Cortex of kidney (tissue), 1 donor: ENCODE results near the gene AKAP7.

ENCODE experiments used
- DNase-seq: peaks from one replicate; lab custom pipeline; 2025; lab: John Stamatoyannopoulos, UW

Gene AKAP7

DNA sequence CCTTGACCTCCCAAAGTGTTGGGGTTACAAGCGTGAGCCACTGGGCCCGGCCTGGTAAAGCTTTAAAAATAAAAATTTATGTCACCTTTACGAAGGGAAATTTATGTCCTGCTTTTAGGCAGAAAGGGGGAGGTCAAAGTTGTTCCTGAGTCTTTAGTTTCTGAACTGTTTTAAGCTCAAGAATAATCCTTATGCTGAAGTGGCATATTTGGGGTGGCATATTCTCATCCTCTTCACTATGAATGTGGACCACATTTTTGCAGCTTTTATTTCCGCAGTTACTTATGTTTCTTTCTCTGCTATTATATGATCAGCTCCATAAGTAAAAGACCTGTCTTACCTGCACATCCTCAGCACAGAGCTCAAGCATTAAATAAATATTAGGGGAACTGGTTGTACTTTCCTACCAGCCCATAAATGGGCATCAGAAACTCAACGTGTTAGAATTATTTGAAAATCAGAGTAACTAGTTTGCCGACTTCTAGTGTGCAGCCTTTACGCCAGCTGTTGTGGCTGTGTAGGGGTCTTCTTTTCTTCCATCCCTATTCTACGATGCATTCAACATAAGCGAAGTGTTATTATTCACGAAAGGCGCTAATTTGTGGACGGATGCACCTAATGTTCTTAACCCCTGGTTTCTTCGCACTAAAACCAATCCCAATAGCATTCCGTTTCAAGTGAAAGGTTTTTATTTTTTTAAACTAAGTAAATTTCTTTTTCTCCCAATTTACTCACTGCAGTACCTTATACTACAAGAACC, 867 bp upstream of the AKAP7 start:
- no peak for DNase-seq

DNA sequence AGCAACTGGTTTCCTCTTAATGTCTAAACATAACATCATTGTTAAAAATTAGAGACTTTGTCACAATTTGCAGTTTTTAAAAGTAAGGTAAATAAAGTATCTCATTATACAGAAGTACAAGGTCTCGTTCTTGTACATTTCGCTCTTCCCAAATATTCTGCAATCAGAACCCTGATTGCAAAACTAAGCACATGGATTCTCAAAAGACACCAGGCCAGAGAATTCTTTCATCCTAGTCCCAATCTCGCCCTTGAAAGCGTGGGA, 355 bp upstream of the AKAP7 start:
- no peak for DNase-seq

DNA sequence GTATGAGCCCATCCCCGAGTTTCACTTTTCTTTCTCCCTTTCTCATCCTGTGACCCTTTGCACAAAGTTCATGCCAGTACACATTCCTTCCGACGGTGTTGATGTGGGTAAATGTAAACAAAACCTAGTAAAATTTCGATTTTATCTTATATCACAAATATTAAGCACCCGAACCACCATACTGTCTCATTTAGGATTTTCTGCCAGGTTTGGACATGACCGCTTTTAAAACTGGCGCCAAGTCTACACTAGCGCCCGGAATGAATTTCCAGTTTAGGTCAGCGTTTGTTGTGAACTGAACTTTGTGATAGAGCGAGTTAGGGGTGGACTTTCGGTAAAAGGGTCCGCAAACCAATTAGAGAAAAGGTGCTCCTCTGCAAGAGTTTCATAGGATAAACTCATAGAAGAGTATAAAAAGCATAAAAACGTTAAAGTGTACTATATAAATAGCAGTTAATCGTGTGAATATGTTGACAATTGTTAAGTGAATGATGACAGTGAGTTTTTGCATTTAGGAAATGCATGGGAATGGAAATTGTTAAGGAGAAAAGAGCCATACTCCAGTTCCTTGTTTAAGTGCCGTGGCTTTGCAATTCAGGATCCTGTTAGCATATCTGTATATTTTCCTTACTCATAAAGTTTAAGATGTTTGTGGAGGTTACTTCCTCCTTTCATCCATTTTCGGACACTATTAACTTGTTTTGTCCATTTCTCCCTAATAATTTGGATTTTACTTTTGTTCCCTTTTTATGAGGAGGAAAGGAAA, 937 bp downstream of the AKAP7 start:
- DNase-seq: no peak

DNA sequence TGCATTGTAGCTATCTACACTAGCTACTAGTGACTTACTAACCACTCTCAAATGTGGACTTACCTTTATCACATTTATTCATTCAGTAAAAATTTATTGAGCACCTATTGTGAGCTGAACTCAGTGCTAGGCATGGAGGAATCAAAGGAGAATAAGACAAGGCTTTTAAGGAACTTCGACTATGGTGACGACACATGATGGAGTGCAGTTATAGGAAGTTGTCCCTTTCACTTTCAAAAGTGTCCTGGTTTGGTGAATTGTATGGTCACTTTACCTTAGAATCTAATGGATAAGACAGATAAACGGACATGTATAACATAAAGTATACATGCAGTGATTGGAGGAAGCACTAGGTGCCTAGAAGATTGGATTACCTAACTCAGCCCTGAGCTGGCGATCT, 4.3 kb downstream of the AKAP7 start:
- DNase-seq: no peak

DNA sequence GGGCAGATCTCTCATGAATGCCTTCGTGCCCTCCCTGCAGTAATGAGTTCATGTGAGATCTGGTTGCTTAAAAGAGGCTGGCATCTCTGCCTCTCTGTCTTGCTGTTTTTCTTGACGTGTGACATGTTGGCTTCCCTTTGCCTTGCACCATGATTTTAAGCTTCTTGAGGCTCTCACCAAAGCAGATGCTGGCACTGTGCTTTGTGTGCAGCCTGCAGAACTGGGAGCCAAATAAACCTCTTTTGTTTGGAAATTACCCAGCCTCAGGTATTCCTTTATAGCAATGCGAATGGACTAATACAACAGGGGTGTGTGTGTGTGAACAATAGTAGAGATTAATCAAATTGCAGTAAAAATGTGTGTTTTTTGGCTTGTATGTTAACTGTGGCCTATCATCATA, 8.1 kb downstream of the AKAP7 start:
- DNase-seq: no peak

DNA sequence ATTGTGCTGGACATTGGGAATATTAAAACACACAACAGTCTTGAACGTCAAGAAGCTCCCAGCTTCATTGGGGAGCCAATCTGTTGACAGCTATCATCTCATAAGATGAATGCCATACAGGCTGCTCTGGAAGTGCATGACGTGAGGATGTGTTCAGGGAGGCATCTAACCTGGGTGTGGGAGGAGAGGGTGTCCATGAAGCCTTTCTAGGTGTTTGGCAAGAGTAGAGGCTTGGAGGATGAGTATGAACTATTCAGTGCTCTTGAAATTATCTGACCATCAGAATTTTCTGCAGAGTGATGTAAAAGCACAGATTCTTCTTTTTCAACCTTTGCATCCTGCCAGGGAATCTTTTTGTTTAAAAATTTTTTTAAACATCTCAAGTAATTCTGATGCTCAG, 11.6 kb downstream of the AKAP7 start:
- no peak for DNase-seq

DNA sequence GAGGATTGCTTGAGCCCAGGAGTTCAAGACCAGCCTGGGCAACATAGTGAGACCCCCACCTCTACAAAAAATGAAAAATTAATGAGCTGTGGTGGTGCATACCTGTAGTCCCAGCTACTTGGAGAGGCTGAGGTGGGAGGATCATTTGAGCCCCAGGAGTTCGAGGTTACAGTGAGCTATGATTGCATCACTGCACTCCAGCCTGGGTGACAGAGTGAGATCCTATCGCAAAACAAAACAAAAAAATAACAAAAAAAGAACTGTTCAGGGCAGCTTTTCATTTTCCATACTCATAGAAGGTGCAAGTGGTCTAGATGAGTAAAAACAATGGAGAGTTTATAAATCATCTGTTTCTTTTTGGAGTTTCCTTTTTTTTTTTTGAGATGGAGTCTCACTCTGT, 21.1 kb downstream of the AKAP7 start:
- no peak for DNase-seq

DNA sequence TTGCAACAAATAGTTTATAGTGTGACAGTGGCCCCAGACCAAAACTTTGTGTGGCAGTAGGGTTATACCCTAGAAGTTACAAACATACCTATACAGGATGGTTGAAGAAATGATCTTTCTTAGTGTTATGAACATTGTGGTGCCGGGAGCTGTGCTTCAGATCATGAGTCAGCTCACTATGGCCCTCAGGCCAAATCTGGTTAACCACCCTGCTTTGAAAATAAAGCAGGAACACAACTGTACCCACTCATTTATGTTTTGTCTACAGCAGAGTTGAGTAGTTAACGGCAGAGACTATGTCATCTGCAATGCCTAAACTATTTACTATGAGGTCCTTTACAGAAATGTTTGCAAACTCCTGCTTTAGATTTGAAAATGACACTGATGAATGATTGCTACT, 24.3 kb downstream of the AKAP7 start:
- no peak for DNase-seq

DNA sequence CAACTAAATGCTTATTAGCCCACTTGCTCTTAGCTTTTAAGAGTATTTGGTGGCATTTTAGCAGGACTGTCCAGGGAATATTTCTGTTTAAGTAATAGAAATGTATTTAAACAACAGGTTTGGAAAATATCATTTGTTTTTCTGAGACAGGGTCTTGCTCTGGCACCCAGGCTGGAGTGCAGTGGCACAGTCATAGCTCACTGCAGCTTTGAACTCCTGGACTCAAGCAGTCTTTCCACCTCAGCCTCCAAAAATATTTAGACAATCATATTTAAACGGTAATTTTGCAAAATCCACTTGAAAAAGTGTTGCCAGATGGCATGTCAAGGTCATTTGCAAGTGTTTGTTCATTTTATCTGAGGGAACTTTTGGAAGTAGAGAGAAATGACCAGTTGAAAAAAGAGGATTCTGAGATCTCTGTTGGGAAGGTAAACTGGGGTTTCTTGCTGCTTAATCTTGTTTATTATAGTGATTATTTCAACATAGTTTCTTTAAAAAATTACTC, 25.0 kb downstream of the AKAP7 start:
- DNase-seq: no peak

DNA sequence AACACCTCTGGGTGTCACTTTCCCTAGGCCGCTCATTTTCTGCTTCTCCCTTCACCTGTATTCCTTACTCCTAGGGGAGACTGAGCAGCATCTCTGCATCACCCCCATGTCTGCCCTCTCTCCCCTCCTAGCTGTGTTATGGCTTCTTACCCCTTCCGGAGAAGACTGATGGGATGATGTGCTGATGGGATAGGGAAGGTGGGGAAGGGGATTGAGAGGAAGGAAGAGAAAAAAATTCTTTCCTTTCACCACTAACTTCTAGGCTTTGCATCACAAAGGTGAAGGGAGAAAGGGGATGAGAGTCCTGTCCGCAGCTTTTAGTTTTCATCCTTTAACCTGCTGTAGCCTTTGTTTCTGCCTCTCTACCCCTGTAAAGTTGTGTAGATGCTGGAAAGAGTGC, 26.7 kb downstream of the AKAP7 start:
- no peak for DNase-seq

DNA sequence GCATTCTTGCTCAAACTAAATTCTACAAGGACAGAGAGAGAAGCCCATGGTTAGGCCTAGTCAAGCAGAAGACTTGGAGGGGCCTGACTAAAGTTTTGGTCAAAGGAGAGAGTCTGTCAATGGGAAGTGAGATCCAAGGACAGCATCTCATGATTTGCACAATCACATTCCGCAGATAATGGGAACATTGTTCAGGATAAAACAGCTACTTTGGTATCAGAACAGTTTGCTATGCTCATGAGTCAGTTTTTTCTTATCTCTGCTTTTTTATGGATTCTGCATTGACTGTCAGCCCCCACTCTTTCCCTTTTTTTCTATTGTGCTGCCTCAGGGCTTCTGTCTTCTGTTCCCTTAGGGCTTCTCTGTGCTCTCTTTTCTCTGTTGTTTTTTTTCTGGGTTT, 28.6 kb downstream of the AKAP7 start:
- DNase-seq: no peak

DNA sequence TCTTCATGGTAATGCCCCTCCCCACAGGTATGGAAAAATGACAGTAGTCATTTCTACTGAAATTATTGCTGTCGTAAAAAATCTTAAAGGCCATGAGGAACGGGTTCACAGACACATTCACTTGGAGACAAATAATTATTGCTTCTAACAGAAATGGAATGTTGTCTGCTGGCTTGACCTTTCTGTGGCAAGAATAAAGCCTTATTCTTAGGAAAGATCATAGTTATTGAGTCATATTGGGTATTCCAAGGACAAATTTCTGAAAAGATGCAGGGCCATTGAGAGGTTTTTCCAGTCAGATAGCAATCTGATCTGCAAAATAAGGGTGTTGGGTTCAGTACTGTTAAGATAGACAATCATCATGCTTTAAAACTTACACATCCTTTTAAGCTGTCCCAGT, 29.2 kb downstream of the AKAP7 start:
- DNase-seq: no peak

DNA sequence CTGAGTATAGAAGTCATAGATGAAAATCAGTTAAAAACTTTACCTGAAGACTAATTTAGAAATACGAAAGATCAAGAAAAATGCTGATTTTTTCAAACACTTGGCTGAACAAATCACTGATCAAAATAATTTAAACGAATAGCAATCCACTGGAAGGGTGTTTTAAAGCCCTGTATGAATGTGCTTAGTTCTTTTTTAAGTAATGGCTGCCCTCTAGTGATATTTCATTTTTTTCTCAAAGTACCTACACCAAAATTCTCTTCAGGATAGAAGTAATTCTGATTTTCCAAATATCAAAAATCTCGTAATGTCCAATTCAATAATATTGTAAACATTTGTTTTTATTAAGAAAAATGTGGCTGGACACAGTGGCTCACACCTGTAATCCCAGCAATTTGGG, 32.5 kb downstream of the AKAP7 start:
- no peak for DNase-seq

DNA sequence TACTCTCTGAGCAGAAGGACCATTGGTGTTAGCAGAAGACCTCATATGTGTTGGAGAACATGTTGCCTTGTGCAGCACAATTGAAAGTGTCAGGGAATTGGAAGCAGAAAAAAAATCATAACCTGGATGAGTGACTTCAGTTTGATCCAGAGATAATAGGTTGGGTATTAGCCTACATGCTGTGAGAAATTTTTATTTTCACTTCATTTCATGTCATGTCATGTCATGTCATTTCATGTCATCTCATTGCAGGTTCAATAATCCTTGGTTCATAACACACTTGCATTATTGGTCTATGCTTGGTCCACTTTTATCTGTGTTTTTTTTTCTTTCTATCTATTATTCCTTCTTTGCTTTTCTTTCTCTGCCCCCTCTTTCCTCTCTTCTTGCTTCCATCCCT, 34.3 kb downstream of the AKAP7 start:
- DNase-seq: no peak

DNA sequence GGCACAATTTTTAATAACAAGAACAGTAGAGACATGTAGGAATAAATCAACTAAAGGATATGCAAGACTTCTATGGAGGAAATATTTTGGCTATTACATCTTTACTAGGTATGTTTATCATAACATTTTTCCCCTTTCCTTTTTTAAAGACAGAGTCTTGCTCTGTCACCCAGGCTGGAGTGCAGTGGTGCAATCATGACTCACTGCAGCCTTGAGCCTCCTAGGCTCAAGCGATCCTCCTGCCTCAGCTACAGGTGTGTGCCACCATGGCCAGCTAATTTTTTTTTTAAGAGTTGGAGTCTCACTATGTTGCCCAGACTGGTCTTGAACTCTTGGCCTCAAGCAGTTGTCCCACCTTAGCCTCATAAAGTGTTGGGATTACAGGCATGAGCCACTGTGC, 37.0 kb downstream of the AKAP7 start:
- no peak for DNase-seq

DNA sequence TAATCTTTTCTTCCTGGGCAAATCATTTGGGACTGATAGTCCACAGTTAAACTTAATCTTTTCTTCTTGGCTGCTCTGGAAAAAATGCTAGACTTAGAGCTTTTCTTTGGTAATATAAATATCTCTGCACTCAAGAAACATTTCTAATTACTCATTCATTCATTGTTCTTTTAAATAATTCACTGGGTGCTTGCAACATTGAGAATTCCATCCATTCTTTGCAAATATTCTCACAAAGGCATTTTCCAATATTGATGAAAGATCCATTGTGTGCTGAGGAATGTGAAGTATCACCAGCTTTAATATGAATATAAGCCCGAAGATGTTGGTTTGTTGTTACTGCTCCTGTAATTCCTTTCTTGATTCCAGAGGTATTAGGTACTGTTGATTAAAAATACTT, 38.4 kb downstream of the AKAP7 start:
- DNase-seq: no peak

DNA sequence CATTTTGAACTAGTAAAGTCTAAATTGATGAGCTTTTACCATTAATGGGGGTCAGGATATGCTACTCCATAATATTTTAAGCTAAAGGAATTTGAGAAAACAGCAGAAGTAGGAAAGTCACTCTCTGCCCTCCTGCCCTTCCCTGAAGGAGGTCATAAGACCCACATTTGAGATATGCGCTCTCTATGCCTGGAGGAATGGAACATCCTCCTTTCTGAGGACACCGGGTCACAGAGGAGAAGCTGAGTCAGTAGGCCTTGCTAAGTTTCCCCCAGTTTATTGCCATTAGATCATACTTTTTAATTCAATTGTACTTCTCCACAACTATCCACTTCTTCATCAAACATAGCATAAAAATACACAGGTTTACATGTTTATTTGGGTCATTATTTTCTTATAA, 40.3 kb downstream of the AKAP7 start:
- DNase-seq: no peak

DNA sequence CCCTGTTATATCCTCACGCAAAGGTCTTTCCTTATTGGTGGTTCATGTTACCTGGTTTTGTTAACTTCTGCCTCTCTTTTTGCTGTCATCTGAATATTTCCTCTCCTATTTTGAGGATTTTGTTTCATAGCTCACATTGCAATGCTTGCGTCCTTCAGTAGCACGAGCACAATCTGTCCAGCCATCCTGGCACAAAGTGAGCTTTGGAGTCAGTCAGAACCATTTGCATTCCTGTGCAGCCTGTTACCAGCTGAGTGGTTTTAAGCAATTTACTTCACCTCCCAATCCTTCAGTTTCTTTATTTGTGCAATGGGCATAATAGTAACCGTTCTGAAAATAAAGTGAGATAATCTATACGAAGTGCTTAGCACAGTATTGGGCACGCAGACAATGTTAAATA, 42.7 kb downstream of the AKAP7 start:
- DNase-seq: no peak

DNA sequence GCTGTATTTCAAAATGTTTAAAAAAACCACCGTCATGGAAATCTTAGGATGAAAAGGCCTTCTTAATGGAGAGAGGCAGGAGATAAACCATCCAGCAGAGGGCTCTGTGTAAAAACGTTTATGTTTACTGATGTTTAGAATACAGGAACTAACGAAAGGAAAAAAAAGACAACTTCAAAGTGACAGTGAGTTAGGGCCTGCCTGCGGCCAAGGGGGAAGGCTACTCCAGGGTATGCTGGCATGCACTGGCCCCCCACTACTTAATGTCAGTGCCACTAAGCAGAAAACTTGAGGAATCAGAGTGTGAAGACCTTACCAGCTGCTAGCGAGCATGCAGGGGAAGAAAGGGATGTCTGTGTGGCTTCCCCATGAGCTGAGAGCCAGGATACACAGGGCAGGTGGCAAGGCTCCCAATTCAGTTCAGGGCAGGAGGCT, 47.7 kb downstream of the AKAP7 start:
- no peak for DNase-seq

DNA sequence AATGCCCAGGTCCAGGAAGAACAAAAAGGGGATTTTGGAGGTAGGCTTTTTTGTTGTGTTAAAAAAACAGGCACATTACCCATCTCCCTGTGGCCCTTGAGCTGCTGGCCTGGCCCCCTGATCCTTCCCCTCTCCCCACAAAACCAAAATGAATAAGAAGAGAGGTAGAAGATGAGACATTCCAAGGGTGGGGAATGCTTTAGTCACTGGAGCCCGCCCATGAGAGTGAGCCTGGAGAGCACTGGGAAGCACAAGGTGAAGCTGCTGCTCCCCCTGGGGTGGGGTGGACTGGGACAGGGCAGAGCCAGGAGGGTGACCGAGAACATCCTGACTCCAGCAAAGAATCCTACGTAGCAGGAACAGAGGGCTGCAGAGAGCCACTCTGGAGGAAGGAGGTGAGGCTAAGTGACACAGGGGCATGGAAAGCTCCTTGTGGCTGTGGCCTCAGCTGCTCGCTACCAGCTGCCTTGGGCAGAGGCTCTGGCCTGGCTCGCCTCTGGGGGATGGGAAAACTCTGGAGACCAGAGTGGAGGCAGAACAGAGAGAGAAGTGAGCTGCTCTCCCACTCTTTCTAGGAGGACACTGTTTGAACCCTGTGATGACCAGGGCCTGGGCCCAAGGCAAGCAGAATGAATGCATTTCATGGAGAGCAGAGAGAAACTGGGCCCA, 48.3 kb downstream of the AKAP7 start:
- DNase-seq: no peak

DNA sequence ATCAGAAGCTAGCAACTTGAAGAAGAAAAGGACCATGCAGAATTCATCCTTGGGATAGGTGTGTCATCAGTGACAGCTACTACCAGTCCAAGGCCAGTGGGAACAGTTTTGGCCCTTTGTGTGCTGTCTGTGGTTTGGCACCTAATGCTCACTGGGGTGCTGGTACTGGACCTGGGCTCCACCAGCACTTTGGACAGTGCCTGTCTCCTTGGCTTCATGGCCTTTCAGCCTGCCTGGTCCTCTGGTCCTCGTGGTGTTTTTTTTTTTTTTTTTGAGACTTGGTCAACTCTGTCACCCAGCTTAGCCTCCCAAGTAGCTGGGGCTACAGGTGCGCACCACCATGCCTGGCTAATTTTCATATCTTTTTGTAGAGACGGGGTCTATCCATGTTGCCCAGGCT, 56.3 kb downstream of the AKAP7 start:
- no peak for DNase-seq

DNA sequence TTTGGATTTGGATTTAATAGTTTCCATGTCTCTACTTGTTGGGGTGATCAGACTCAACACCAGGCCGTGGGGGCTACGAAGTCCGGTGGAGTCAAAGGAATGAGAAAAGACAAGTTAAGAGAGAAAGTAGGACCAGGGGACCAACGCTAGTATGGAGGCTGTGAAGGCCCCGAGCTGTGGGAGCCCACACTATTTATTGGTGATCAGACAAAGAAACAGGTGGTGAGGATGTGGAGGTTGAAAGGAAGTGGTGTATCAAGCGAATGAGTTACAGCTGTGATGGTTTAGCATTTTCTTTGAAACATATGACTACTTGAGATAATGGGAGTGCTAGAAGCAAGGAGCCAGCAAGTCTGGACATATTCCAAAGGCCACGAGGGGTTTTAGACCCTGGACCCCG, 62.4 kb downstream of the AKAP7 start:
- DNase-seq: no peak

DNA sequence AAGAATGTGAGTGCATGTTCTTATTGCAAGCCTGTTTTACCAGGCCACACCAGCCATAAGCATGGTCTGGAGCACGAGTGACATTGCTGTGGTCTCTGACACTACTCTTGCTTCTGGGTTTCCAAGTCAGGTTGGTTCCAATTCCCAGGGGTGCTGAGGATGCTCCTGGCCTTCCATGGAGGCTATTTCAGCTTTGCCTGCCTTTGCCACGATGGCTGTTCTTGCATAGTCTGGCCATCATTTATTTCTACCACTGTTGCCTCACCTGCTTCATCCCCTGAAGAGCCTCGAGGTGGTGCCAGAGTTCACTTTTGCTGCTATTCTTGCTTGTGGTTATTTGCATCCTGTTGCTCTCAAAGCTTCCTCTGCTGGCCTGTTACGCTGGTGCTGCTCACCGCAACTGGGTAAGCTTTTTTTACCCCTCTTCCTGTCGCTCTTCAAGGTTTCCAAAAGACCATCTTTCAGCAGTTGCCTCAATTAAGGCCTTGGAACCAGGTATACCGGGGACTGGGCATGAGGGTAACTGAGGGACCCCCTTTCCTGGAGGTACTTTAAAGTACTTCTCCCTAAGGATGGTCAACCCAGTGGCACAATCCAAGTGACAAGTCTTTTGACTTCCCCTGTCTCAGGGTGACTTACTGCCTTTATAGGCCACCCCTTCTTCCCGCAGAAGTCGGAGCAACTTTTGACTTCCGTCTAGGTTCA, 64.5 kb downstream of the AKAP7 start:
- no peak for DNase-seq
